BLaER1 treated with 17β-estradiol and CSF1 and Interleukin-3, amounts not matched to agents 10 nM and 100 nM (cell line): ENCODE measurements around the gene CCL14.
"Not testable (repeated sequence)": the region's sequence is repeated elsewhere in the genome, so short reads cannot be mapped to it uniquely, and the experiment has no call there.

ENCODE experiments used
- H3K27ac ChIP-seq, 11 experiments: shearing (Covaris generic); formaldehyde crosslinking; 2 replicates each; pipeline ENCODE4 v1.8.1; 2022
- H3K27me3 ChIP-seq, 11 experiments: shearing (Covaris generic); formaldehyde crosslinking; 2 replicates each; pipeline ENCODE4 v1.8.1; 2022
- H3K36me3 ChIP-seq, 11 experiments: shearing (Covaris generic); formaldehyde crosslinking; 2 replicates each; pipeline ENCODE4 v1.8.1; 2022
- H3K4me1 ChIP-seq, 10 experiments: shearing (Covaris generic); formaldehyde crosslinking; 2 replicates each; pipeline ENCODE4 v1.8.1; 2022
- H3K4me2 ChIP-seq, 11 experiments: shearing (Covaris generic); formaldehyde crosslinking; 2 replicates each; pipeline ENCODE4 v1.8.1; 2022
- H3K4me3 ChIP-seq, 10 experiments: shearing (Covaris generic); formaldehyde crosslinking; 2 replicates each; pipeline ENCODE4 v1.8.1; 2022
- H3K9ac ChIP-seq, 11 experiments: shearing (Covaris generic); formaldehyde crosslinking; 2 replicates each; pipeline ENCODE4 v1.8.1; 2022
- H3K9me3 ChIP-seq, 11 experiments: shearing (Covaris generic); formaldehyde crosslinking; replicated peaks in 1 of 11; 2 replicates each; pipeline ENCODE4 v1.8.1; 2022
- H4K20me1 ChIP-seq, 11 experiments: shearing (Covaris generic); formaldehyde crosslinking; 2 replicates each; pipeline ENCODE4 v1.8.1; 2022
- Cebpa-rat ChIP-seq, 11 experiments: shearing (Covaris generic); IDR thresholded peaks; 2 replicates each; pipeline ENCODE4 v1.8.1; 2022

The CCL14 gene

GRCh38 chr17:35998018-35998545 is 11.6 kb upstream of the CCL14 start:
- H3K27ac ChIP-seq, result no peak overlapping the region
- H3K4me3 ChIP-seq, result no peak overlapping the region
- H3K9me3 ChIP-seq, result peaks cover 0 to 18% (median 12%) of the 10 kb centered on the region in 11 experiments; a peak in 17 of 22 replicates
- no peaks in the 10 kb centered on the region for H3K27me3 ChIP-seq
- H3K4me1 ChIP-seq, result peaks cover 0 to 5% (median 2%) of the 10 kb centered on the region in 10 experiments; a peak in 4 of 20 replicates
- no peaks in the 10 kb centered on the region for H3K36me3 ChIP-seq
- no peaks in the 10 kb centered on the region for H4K20me1 ChIP-seq
- no peak for TF ChIP-seq Cebpa-rat (IDR thresholded peaks at IDR 0.05)
- H3K9ac ChIP-seq, result no peak overlapping the region
- no peak overlapping the region for H3K4me2 ChIP-seq

- H3K4me1 ChIP-seq, H3K27ac ChIP-seq, H3K4me3 ChIP-seq, H3K4me2 ChIP-seq, H3K9ac ChIP-seq, H3K36me3 ChIP-seq, H3K27me3 ChIP-seq, H4K20me1 ChIP-seq: not testable (repeated sequence)
- H3K9me3 ChIP-seq, result peaks cover 0 to 25% (median 19%) of the 10 kb centered on the region in 11 experiments; a peak in 17 of 22 replicates
Observed at GRCh38 chr17:35995346-35995745, 8.8 kb upstream of the CCL14 start.

GRCh38 chr17:35991075-35991474 is 4.5 kb upstream of the CCL14 start:
- no peak overlapping the region for H3K4me3 ChIP-seq
- H3K9ac ChIP-seq, result no peak overlapping the region
- peaks cover 0 to 13% (median 0%) of the 10 kb centered on the region in 10 experiments; a peak in 6 of 20 replicates for H3K4me1 ChIP-seq
- H3K27ac ChIP-seq, result no peak overlapping the region
- H3K4me2 ChIP-seq, result no peak overlapping the region
- no peaks in the 10 kb centered on the region for H4K20me1 ChIP-seq
- H3K27me3 ChIP-seq, result no peaks in the 10 kb centered on the region
- H3K9me3 ChIP-seq, result peaks cover 16 to 49% (median 38%) of the 10 kb centered on the region in 11 experiments
- no peaks in the 10 kb centered on the region for H3K36me3 ChIP-seq
- TF ChIP-seq Cebpa-rat (IDR thresholded peaks at IDR 0.05), result no peak

GRCh38 chr17:35988164-35988563 is 1.6 kb upstream of the CCL14 start:
- no peaks in the 10 kb centered on the region for H4K20me1 ChIP-seq
- H3K36me3 ChIP-seq, result no peaks in the 10 kb centered on the region
- H3K9ac ChIP-seq, result no peak overlapping the region
- H3K4me1 ChIP-seq, result peaks cover 0 to 15% (median 0%) of the 10 kb centered on the region in 10 experiments; a peak in 6 of 20 replicates
- no peak for TF ChIP-seq Cebpa-rat (IDR thresholded peaks at IDR 0.05)
- H3K4me2 ChIP-seq, result no peak overlapping the region
- H3K9me3 ChIP-seq, result peaks cover 16 to 35% (median 23%) of the 10 kb centered on the region in 11 experiments
- H3K4me3 ChIP-seq, result no peak overlapping the region
- H3K27ac ChIP-seq, result no peak overlapping the region
- H3K27me3 ChIP-seq, result no peaks in the 10 kb centered on the region

- no peak overlapping the region for H3K4me2 ChIP-seq
- H3K4me1 ChIP-seq, result peaks cover 0 to 15% (median 0%) of the 10 kb centered on the region in 10 experiments; a peak in 6 of 20 replicates
- H3K27me3 ChIP-seq, result no peaks in the 10 kb centered on the region
- no peaks in the 10 kb centered on the region for H3K36me3 ChIP-seq
- H4K20me1 ChIP-seq, result no peaks in the 10 kb centered on the region
- no peak overlapping the region for H3K4me3 ChIP-seq
- H3K9ac ChIP-seq, result no peak overlapping the region
- no peak overlapping the region for H3K27ac ChIP-seq
- TF ChIP-seq Cebpa-rat (IDR thresholded peaks at IDR 0.05), result no peak
- peaks cover 7 to 12% (median 9%) of the 10 kb centered on the region in 11 experiments; a peak in 21 of 22 replicates for H3K9me3 ChIP-seq
Observed at GRCh38 chr17:35984140-35984539, 2.4 kb downstream of the CCL14 start.

- H3K4me2 ChIP-seq, result no peak overlapping the region
- H3K36me3 ChIP-seq, result no peaks in the 10 kb centered on the region
- H3K4me3 ChIP-seq, result no peak overlapping the region
- H3K27me3 ChIP-seq, result no peaks in the 10 kb centered on the region
- no peak overlapping the region for H3K27ac ChIP-seq
- H3K9ac ChIP-seq, result no peak overlapping the region
- peaks cover 0 to 15% (median 0%) of the 10 kb centered on the region in 10 experiments; a peak in 6 of 20 replicates for H3K4me1 ChIP-seq
- H4K20me1 ChIP-seq, result no peaks in the 10 kb centered on the region
- TF ChIP-seq Cebpa-rat (IDR thresholded peaks at IDR 0.05), result no peak
- no peaks in the 10 kb centered on the region; a peak in 1 of 22 replicates for H3K9me3 ChIP-seq
Observed at GRCh38 chr17:35982409-35983191, 3.9 kb downstream of the CCL14 start.

- Histone ChIP-seq H3K36me3 (no peaks in the 10 kb centered on the region), H3K9ac (no peak overlapping the region), H3K4me1 (peaks cover 0 to 11% (median 0%) of the 10 kb centered on the region in 10 experiments; a peak in 6 of 20 replicates), H3K27me3 (no peaks in the 10 kb centered on the region), H4K20me1 (no peaks in the 10 kb centered on the region), H3K9me3 (no peaks in the 10 kb centered on the region), H3K27ac (no peak overlapping the region), H3K4me2 (no peak overlapping the region), H3K4me3 (no peak overlapping the region)
- no peak for TF ChIP-seq Cebpa-rat (IDR thresholded peaks at IDR 0.05)
Observed at GRCh38 chr17:35981908-35982330, 4.6 kb downstream of the CCL14 start.

- no peaks in the 10 kb centered on the region for H3K27me3 ChIP-seq
- no peak for TF ChIP-seq Cebpa-rat (IDR thresholded peaks at IDR 0.05)
- H3K9ac ChIP-seq, result no peak within 1 kb of the TSS
- H3K4me2 ChIP-seq, result no peak within 1 kb of the TSS
- H3K36me3 ChIP-seq, result no peaks in the 10 kb centered on the region
- H3K4me1 ChIP-seq, result peaks cover 0 to 6% (median 0%) of the 10 kb centered on the region in 10 experiments; a peak in 6 of 20 replicates
- no peaks in the 10 kb centered on the region for H3K9me3 ChIP-seq
- no peak within 1 kb of the TSS for H3K27ac ChIP-seq
- no peak within 1 kb of the TSS for H3K4me3 ChIP-seq
- no peaks in the 10 kb centered on the region for H4K20me1 ChIP-seq
Observed at GRCh38 chr17:35981246-35981645, 5.3 kb downstream of the CCL14 start, which contains the start of gene CCL16. TSS of gene CCL16 (minus strand) at chr17:35981497. CDS start at chr17:35981420, 77 bp downstream.

- Histone ChIP-seq H3K4me1 (peaks cover 0 to 16% (median under 1%) of the 10 kb centered on the region in 10 experiments; a peak in 7 of 20 replicates), H3K9me3 (no peaks in the 10 kb centered on the region)
- no peak for TF ChIP-seq Cebpa-rat (IDR thresholded peaks at IDR 0.05)
Observed at GRCh38 chr17:35978346-35978745, 8.2 kb downstream of the CCL14 start.

More at GRCh38 chr17:35978346-35978745, 8.2 kb downstream of the CCL14 start:
- no peak overlapping the region for H3K4me2 ChIP-seq
- H4K20me1 ChIP-seq, result no peaks in the 10 kb centered on the region
- no peak overlapping the region for H3K9ac ChIP-seq
- H3K27ac ChIP-seq, result no peak overlapping the region
- H3K27me3 ChIP-seq, result no peaks in the 10 kb centered on the region
- no peak overlapping the region for H3K4me3 ChIP-seq
- no peaks in the 10 kb centered on the region for H3K36me3 ChIP-seq
